HG03378 (cell line): Measurements from ENCODE around the gene TFCP2L1.

Experiments used
- ATAC-seq: cut with Tn5 transposase; IDR thresholded peaks from one replicate; pipeline ENCODE4 v1.9.1; 2021; ENCODE audit warnings: mild to moderate bottlenecking, moderate library complexity; ENCODE audit not compliant: unreplicated experiment

TFCP2L1 gene

DNA sequence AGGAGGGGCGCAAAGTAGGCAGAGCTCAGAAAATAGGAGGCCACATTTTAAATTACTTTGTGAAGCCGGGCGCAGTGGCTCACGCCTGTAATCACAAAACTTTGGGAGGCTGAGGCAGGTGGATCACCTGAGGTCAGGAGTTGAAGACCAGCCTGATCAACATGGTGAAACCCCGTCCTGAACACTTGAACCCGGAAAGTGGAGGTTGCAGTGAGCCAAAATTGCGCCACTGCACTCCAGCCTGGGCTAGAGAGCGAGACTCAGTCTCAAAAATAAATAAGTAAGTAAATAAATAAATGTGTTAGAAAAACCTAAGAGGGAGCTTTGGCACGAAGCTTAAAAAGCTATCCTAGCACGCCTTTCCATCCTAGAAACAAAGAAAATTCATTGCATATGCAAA, 105.5 kb downstream of the TFCP2L1 start:
- no peak for ATAC-seq

- ATAC-seq: no peak
Measured at GRCh38 chr2:121178730-121179129, 106.3 kb downstream of the TFCP2L1 start.

GRCh38 chr2:121177896-121178295, 107.1 kb downstream of the TFCP2L1 start:
- no peak for ATAC-seq

DNA sequence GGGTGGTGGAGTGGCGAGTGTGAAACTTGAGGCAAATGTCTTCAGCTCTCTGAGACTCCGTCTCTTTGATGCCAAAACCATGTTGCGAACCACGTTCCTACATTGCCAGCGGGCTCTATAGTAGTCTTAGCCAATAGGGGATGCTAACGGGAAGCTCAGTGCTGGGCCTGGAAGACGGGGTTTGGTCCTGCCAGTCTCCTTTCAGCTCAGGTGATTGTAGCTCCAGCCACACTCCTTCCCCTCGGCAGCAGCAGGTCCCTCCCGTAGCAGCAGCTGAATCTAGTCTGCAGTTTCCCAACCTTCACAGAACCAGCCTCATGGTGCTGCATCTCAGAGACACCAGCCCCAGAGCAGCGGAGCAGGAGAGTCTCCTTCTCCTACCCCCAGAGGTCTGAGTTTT, 109.7 kb downstream of the TFCP2L1 start:
- ATAC-seq: no peak

GRCh38 chr2:121173806-121174205, 111.2 kb downstream of the TFCP2L1 start:
- ATAC-seq: no peak

DNA sequence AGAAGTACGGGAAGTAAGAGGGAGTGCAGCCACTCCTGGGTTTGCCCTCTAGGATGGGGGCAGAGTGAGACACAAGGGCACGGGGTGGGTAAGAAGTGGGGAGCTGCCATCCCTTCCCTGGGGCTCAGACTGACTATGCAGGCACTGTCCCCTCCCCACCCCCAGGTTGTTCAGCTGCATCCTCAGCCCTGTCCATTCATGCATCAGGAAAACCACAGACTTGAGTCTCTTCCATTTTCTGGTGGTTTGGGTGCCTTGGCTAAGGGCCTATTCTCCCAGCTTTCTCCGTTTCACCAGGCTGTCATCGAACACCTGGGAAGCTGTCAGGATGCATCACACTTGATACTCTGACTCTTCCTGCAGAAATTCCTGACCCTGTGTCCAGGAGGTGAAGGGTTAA, 111.9 kb downstream of the TFCP2L1 start:
- ATAC-seq: no peak

- no peak for ATAC-seq
Measured at GRCh38 chr2:121172456-121172855, 112.5 kb downstream of the TFCP2L1 start.

GRCh38 chr2:121171625-121172119, 113.3 kb downstream of the TFCP2L1 start:
- no peak for ATAC-seq

- ATAC-seq: no peak
Measured at GRCh38 chr2:121170577-121170976, 114.4 kb downstream of the TFCP2L1 start.

- ATAC-seq: no peak
Measured at GRCh38 chr2:121167411-121167810, 117.6 kb downstream of the TFCP2L1 start.
